Psoas muscle (tissue), 8 donors: ENCODE results near the gene ZFYVE16. TPM values are rescaled to one million over a fixed set of nuclear protein-coding genes. Genes with fewer than 3 reads are reported as not detected.

Experiments
- ATAC-seq, 4 donors: fragments of 200-7000 bp; cut with Tn5 transposase; one replicate each; pipeline ENCODE4 v1.9.1; 2020; ENCODE audit warnings: moderate library complexity in 3 of 4, mild to moderate bottlenecking in 2 of 4
- DNase-seq, 2 donors: peaks; one replicate each; pipeline ENCODE4 v3.0.0-alpha.2; 2020
- H3K27ac ChIP-seq: fragments of 200-600 bp; one replicate; pipeline ENCODE4 v1.8.0; 2022
- H3K27me3 ChIP-seq, 3 donors: fragments of 200-600 bp in 1 of 3; one replicate each; pipeline versions ENCODE4 v1.6.1 to v1.8.0; 2013 to 2022; ENCODE audit warnings: low read length in 2 of 3, mild to moderate bottlenecking in 2 of 3, moderate library complexity in 1 of 3; ENCODE audit not compliant: insufficient read depth in 3 of 3
- H3K36me3 ChIP-seq, 2 donors: fragments of 200-600 bp in 1 of 2; one replicate each; pipeline versions ENCODE4 v1.6.1 to v1.8.0; 2013 to 2022; ENCODE audit warnings: low read depth in 1 of 2, mild to moderate bottlenecking in 1 of 2, moderate library complexity in 1 of 2; ENCODE audit not compliant: insufficient read depth in 1 of 2
- H3K4me1 ChIP-seq: fragments of 200-600 bp; one replicate; pipeline ENCODE4 v1.8.0; 2022
- H3K4me3 ChIP-seq: fragments of 200-600 bp; one replicate; pipeline ENCODE4 v1.8.0; 2022; ENCODE audit warnings: mild to moderate bottlenecking
- H3K9me3 ChIP-seq: fragments of 200-600 bp; one replicate; pipeline ENCODE4 v1.8.0; 2022
- CTCF ChIP-seq: fragments of 200-600 bp; IDR thresholded peaks from one replicate; pipeline ENCODE4 v1.8.0; 2022; ENCODE audit warnings: antibody characterized with exemption
- WGBS, 3 donors: extraction: QIAGEN DNeasy Blood & Tissue Kit; methylation state at CpG; one replicate each; pipeline versions ENCODE4 v1.1.6 to v1.1.7; 2013; 5-methylcytosine and 5-hydroxymethylcytosine counted together
- intact Hi-C, 2 donors: fragments of 100-400 bp; cut with DNase I; formaldehyde crosslinking; loops; one replicate each; pipeline versions ENCODE4 v1.11.0 to v1.14.2; 2022
- polyA plus RNA-seq, 3 donors: library from polyadenylated mRNA; stranded (reverse); fragments of 200-250 nt; gene quantifications; one replicate each; pipeline ENCODE4 v1.2.3, GENCODE V29; 2013
- total RNA-seq, 4 donors: library from RNA; stranded (reverse); fragmentation: NEBNext Ultra II Directional in 2 of 4; extraction: Animal tissue kit (Norgen Biotek cat#: 25700) in 2 of 4; gene quantifications; one replicate each; pipeline versions ENCODE4 v1.2.1 to v1.2.4, GENCODE V29; 2021 to 2023
- donor health status: healthy with polysubstance abuse.
- donor health status: DM: no; HTN: no; CAD: no; lungs with moderate emphysema.
- donor health status: Bipolar disorder and iron deficiency.
- donor health status: healthy.
- donor health status: DM: yes; HTN: yes; CAD: no.
- donor health status: DM: no; HTN: no; CAD: no.
- donor health status: DM: no; HTN: no; CAD: no.
- donor health status: DM: yes; HTN: yes; CAD: no.

ZFYVE16 gene
- total and polyA plus RNA-seq, 7 donors: 6.1 to 36.7 (median 21.8) TPM

DNA sequence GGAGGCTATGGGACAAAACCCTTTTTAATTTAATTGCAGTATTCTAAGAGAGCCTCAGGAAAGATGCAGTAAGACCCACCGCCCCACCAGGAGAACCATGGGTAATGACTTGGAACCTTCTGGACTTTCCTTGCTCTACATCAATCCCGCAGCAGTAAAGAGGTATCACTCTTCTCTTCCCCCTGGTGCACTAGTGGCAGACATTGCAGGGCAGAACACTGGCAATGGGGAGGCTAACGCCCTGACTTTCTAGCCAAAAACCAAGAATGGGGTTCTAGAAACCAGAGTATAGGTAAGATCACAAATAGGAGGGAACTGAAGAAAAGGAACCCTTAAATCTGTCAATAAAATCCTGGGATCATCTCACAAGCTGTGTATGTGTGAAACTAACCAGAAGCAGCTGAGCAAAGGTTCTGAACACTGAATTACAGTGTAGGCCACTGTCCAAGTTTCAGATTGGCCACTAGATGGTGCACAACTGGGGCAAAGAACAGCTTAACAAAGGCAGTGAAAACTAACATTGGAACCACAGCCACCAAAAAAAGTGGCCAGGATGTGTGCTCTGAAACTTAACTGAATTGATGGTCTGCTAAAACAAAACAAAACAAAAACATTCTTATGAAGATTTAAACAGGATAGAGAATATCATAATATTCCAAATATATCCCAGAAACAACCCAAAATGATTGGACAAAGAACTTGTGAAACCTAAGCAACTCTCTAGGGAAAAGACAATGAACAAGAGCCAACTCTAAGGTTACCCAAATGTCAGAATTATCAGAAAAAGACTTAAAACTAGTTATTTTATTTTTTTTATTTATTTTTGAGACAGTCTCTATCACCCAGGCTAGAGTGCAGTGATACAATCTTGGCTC is 73.4 kb downstream of the ZFYVE16 start:
- H3K27ac ChIP-seq: no peak overlapping the region
- H3K36me3 ChIP-seq: peaks cover 0 to 24% of the 10 kb centered on the region in 2 donors
- H3K27me3 ChIP-seq: no peaks in the 10 kb centered on the region
- no peaks in the 10 kb centered on the region for H3K4me1 ChIP-seq
- DNase-seq (no peak), ATAC-seq (peak in 3 of 4 donors; percentile 57 to 81 (median 81))
- peak; percentile 47 for TF ChIP-seq CTCF
- 96 to 100% (median 99%) methylated on average over 3 of the region's 3 CpGs for WGBS, 3 donors
- peaks cover 17% of the 10 kb centered on the region for H3K9me3 ChIP-seq
- intact Hi-C loops: no loop called here
- H3K4me3 ChIP-seq: no peak overlapping the region

- ATAC-seq: no peak
- Histone ChIP-seq H3K27ac (no peak overlapping the region), H3K27me3 (no peaks in the 10 kb centered on the region), H3K36me3 (peaks cover 0 to 12% of the 10 kb centered on the region in 2 donors), H3K4me3 (no peak overlapping the region), H3K9me3 (peaks cover 17% of the 10 kb centered on the region), H3K4me1 (peaks cover 7% of the 10 kb centered on the region)
- TF ChIP-seq CTCF: no peak
- no peak for DNase-seq
- WGBS, 3 donors: 74 to 84% (median 75%) methylated on average over 4 of the region's 4 CpGs
- intact Hi-C loops: no loop called here
These were observed 74.7 kb downstream of the ZFYVE16 start for GRCh38 chr5:80482578-80482977.

- no peak overlapping the region for H3K27ac ChIP-seq
- no peak overlapping the region for H3K4me3 ChIP-seq
- H3K36me3 ChIP-seq: peaks cover 0 to under 1% of the 10 kb centered on the region in 2 donors
- H3K4me1 ChIP-seq: peaks cover 7% of the 10 kb centered on the region
- intact Hi-C loops: no loop called here
- no peaks in the 10 kb centered on the region for H3K27me3 ChIP-seq
- H3K9me3 ChIP-seq: peaks cover 17% of the 10 kb centered on the region
- no peak for TF ChIP-seq CTCF
- DNase-seq: no peak
- WGBS, 3 donors: 96 to 100% (median 98%) methylated on average over 3 of the region's 3 CpGs
- ATAC-seq: no peak
These were observed 75.9 kb downstream of the ZFYVE16 start for GRCh38 chr5:80483636-80484232.

DNA sequence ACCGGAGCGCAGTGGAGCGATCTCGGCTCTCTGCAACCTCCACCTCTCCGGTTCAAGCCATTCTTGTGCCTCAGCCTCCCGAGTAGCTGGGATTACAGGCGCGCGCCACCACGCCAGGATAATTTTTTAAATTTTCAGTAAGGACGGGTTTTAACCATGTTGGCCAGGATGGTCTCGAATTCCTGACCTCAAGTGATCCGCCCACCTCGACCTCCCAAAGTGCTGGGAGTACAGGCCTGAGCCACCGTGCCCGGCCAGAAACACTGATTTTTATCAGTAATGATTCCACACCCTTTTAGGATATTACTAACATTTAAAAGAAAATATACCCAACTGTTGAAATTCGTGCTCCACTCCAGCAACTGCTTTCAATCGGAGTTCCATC is 79.6 kb downstream of the ZFYVE16 start:
- 58 to 61% (median 59%) methylated on average over 18 of the region's 18 CpGs for WGBS, 3 donors
- DNase-seq (no peak), ATAC-seq (no peak)
- H3K27ac ChIP-seq: peak overlapping the region; percentile 71
- no peaks in the 10 kb centered on the region for H3K27me3 ChIP-seq
- TF ChIP-seq CTCF: no peak
- peaks cover 7% of the 10 kb centered on the region for H3K4me1 ChIP-seq
- intact Hi-C loops: loop anchor here (5.0 kb wide), 3 partner anchors 170 to 185 kb away; no protein-coding TSS in a partner anchor
- no peaks in the 10 kb centered on the region for H3K36me3 ChIP-seq
- peaks cover 13% of the 10 kb centered on the region for H3K9me3 ChIP-seq
- H3K4me3 ChIP-seq: peak overlapping the region; percentile 86
